DND-41 (cell line): ENCODE results near the gene MCTP1.

Experiments used
- CTCF ChIP-seq: IDR thresholded peaks from 2 replicates; pipeline ENCODE4 v1.5.1; 2012; ENCODE audit warnings: borderline replicate concordance, low read length, moderate library complexity, mild to moderate bottlenecking; ENCODE audit not compliant: poor library complexity, severe bottlenecking; ENCODE audit errors: extremely low read depth
- EZH2 ChIP-seq: IDR thresholded peaks from 3 replicates; pipeline ENCODE4 v1.6.1; 2012; ENCODE audit warnings: borderline replicate concordance, low read depth, mild to moderate bottlenecking, moderate library complexity, low read length, inconsistent platforms; ENCODE audit not compliant: severe bottlenecking

GRCh38 chr5:94784536-94785505 is 500.1 kb downstream of the MCTP1 start:
- peak; percentile 45 for TF ChIP-seq CTCF
- TF ChIP-seq EZH2, result no peak
